ENCODE results near the gene TIMM23.
"Not testable (repeated sequence)": the region's sequence is repeated elsewhere in the genome, so short reads cannot be mapped to it uniquely, and the experiment has no call there.

TIMM23 gene, protein sequence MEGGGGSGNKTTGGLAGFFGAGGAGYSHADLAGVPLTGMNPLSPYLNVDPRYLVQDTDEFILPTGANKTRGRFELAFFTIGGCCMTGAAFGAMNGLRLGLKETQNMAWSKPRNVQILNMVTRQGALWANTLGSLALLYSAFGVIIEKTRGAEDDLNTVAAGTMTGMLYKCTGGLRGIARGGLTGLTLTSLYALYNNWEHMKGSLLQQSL

DNA sequence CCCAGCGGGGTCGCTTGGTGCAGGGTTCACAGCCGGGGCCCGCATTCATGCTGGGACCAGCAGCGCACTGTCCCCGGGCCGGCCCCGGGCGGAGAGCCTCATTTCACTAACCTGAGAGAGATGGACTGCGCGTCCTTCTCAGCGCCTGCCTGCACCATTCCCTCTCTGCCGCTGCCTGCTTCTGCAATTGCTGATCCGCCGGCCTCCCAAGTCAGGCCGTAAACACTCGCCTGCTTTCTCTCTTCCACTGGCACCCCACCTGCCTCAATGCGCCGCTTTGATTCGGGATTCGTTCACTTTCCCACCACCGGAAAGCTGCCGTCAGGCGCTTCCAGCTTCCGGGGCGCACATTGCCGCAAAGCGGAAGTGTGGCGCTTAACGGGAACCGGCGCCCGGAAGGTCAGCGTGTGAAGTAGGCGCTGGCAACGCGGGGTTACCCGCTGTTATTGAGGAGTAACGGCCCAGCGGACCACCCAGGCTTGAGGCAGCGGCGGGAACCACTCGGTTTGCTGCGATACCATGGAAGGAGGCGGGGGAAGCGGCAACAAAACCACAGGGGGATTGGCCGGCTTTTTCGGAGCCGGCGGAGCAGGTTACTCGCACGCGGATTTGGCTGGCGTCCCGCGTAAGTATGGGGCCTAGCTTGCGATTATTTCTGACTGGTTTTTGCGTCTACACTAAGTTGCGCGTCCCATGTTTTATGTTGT lies at the start of gene TIMM23:
TIMM23 (plus strand) TSS at position 384 of the 707 bp plus-strand sequence; CDS start at position 520, 136 bp downstream.
- not testable (repeated sequence) for H3K4me1 ChIP-seq (ENCODE audit: control insufficient read depth, insufficient read depth, low read length); H3K36me3 ChIP-seq (ENCODE audit: control insufficient read depth, insufficient read depth, low read length); H3K9me3 ChIP-seq (ENCODE audit: control insufficient read depth, insufficient read depth, low read length); H3K27me3 ChIP-seq (ENCODE audit: control insufficient read depth, insufficient read depth, low read length)
- Histone ChIP-seq H3K27ac (ENCODE audit: low read depth, low read length) (peak within 1 kb of the TSS; percentile 84), H3K4me3 (ENCODE audit: low read depth, low read length) (peak within 1 kb of the TSS; percentile 84), H3K9ac (ENCODE audit: low read depth, low read length) (peak within 1 kb of the TSS; percentile 90)

DNA sequence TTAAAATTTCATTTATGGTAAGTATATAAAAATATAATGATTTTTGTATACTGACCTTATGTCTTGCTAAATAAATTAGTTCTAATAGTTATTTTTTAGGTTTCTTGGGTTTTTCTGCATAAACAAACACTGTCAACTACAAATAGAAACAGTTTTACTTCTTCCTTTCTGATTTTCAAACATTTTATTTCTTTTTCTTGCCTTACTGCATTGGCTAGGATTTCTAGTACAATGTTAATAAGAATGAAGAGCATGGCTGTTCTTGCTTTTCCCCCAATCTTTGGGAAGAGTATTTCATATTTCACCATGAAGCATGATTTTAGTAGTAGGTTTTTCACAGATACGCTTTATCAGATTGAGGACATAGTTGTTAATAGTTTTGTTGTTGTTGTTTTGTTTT lies 45.5 kb upstream of the TIMM23 start:
- H3K36me3 ChIP-seq (ENCODE audit: control insufficient read depth, insufficient read depth, low read length); H3K9me3 ChIP-seq (ENCODE audit: control insufficient read depth, insufficient read depth, low read length); H3K4me1 ChIP-seq (ENCODE audit: control insufficient read depth, insufficient read depth, low read length); H3K4me3 ChIP-seq (ENCODE audit: low read depth, low read length); H3K27ac ChIP-seq (ENCODE audit: low read depth, low read length); H3K9ac ChIP-seq (ENCODE audit: low read depth, low read length); H3K27me3 ChIP-seq (ENCODE audit: control insufficient read depth, insufficient read depth, low read length): not testable (repeated sequence)

DNA sequence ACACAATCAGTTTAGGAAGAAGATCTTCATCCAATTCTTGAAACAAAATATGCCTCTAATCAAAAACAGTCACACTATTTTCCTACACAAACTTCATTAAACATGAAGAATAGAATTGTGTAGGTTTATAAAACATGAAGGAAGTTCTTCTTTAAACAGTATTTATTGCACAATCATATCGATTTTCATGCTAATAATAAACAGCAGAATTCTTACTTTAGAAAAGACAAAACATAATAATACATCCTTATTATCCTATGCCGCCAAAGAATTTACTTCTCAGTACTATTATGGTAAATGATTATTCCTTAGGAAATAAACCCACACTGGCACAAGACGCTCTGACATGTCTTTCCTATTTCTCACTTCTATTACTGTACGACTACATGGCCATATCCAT lies 41.0 kb upstream of the TIMM23 start:
- not testable (repeated sequence) for H3K9me3 ChIP-seq (ENCODE audit: control insufficient read depth, insufficient read depth, low read length); H3K27me3 ChIP-seq (ENCODE audit: control insufficient read depth, insufficient read depth, low read length); H3K36me3 ChIP-seq (ENCODE audit: control insufficient read depth, insufficient read depth, low read length); H3K4me3 ChIP-seq (ENCODE audit: low read depth, low read length); H3K27ac ChIP-seq (ENCODE audit: low read depth, low read length); H3K4me1 ChIP-seq (ENCODE audit: control insufficient read depth, insufficient read depth, low read length); H3K9ac ChIP-seq (ENCODE audit: low read depth, low read length)

DNA sequence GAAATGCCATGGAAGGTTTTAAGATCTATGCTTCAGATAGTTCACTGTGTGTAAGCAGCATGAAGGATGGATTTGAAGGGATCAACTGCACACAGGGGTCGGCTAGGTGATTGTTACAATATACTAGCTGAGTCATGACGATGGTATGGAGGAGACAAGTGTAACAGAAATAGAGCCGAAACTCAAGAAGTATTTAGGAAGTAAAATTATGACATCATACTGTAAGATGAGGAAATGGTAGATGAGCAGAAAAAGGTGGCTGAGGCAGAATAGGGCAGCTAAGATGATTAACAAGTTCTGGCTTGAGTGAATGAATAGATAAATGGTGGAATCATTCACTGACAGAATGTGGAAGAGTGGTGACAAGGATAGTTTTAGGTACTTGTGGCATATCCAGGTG lies 37.5 kb upstream of the TIMM23 start:
- not testable (repeated sequence) for H3K9ac ChIP-seq (ENCODE audit: low read depth, low read length); H3K9me3 ChIP-seq (ENCODE audit: control insufficient read depth, insufficient read depth, low read length); H3K27me3 ChIP-seq (ENCODE audit: control insufficient read depth, insufficient read depth, low read length); H3K27ac ChIP-seq (ENCODE audit: low read depth, low read length); H3K4me1 ChIP-seq (ENCODE audit: control insufficient read depth, insufficient read depth, low read length); H3K4me3 ChIP-seq (ENCODE audit: low read depth, low read length); H3K36me3 ChIP-seq (ENCODE audit: control insufficient read depth, insufficient read depth, low read length)

DNA sequence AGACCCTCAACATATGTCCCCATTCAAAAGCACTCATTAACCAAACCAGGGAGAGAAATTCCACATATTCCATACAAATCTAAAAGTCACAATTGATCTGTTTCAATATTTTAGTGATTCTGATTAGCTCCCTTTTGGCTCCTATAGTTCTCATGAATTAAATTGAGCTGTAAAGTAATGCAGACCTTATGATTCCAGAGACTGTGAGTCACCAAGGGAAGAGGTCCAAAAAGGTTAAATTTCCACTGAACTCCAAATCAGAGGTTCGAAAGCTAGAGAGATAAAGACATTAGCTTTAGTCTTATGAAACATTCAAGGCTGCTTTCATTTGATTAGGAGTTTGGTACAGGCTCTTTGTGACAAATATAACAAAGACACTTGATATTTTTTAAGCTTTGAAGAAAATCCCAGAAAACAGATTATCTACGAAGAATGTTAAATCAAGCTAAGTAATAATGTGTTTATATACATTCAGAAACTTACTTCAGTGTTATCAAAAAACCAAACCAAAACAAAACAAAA lies 33.1 kb upstream of the TIMM23 start:
- H3K27ac ChIP-seq (ENCODE audit: low read depth, low read length); H3K9ac ChIP-seq (ENCODE audit: low read depth, low read length); H3K27me3 ChIP-seq (ENCODE audit: control insufficient read depth, insufficient read depth, low read length); H3K4me3 ChIP-seq (ENCODE audit: low read depth, low read length); H3K4me1 ChIP-seq (ENCODE audit: control insufficient read depth, insufficient read depth, low read length); H3K36me3 ChIP-seq (ENCODE audit: control insufficient read depth, insufficient read depth, low read length); H3K9me3 ChIP-seq (ENCODE audit: control insufficient read depth, insufficient read depth, low read length): not testable (repeated sequence)

DNA sequence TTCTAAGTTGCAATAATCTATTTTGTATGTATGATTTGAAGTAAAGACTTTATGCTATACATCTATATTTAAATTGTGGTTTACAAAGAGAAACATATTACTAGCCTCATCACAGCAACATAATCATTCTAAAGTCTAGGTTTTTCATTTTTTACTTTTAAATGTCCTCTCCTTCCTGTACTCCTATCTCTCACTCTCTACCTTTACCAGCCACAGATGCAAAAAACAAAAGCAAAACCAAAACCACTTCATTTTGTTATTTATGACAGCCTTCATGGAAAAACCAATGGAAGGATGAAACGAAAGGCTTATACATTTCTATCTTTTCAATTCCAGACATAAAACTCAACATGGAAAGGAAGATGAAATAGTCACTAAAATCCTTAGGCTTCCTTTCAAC lies 31.1 kb upstream of the TIMM23 start:
- H3K36me3 ChIP-seq (ENCODE audit: control insufficient read depth, insufficient read depth, low read length); H3K9me3 ChIP-seq (ENCODE audit: control insufficient read depth, insufficient read depth, low read length); H3K27ac ChIP-seq (ENCODE audit: low read depth, low read length); H3K27me3 ChIP-seq (ENCODE audit: control insufficient read depth, insufficient read depth, low read length); H3K4me3 ChIP-seq (ENCODE audit: low read depth, low read length); H3K9ac ChIP-seq (ENCODE audit: low read depth, low read length); H3K4me1 ChIP-seq (ENCODE audit: control insufficient read depth, insufficient read depth, low read length): not testable (repeated sequence)

DNA sequence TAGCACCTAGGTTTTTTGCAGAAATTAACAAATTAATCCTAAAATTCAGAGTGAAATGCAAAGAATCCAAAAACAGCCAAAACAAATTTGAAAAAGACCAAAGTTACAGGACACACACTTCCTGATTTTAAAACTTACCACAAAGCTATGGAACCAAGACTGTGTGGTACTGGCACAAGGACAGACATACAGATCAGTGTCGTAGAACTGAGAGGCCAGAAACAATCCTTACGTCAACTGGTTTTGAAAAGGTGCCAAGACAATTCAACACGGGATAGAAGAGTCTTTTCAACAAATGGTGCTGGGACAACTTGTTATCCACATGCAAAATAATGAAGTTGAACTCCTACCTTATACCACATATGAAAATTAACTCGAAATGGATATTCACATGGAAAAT lies 26.8 kb upstream of the TIMM23 start:
- not testable (repeated sequence) for H3K27me3 ChIP-seq (ENCODE audit: control insufficient read depth, insufficient read depth, low read length); H3K9me3 ChIP-seq (ENCODE audit: control insufficient read depth, insufficient read depth, low read length); H3K9ac ChIP-seq (ENCODE audit: low read depth, low read length); H3K4me1 ChIP-seq (ENCODE audit: control insufficient read depth, insufficient read depth, low read length); H3K27ac ChIP-seq (ENCODE audit: low read depth, low read length); H3K4me3 ChIP-seq (ENCODE audit: low read depth, low read length)
- H3K36me3 ChIP-seq (ENCODE audit: control insufficient read depth, insufficient read depth, low read length): peaks cover 16% of the 10 kb centered on the region

DNA sequence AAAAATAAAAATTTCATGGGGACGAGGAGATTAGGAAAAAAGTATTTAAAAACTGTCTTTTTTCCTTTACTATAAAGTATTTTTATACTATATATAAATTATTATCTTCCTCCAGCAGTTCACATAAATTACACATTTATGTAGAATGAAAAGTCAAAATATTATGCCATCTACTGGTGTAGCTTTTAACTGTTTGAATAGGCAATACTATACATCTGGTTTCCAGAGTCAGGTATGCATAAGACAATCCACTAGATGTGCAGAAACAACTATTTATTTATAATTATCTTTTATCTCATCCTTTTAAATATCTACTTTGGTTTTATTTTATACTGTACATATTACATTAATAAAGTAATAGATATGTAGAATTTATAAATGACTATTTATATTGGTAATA lies 24.9 kb upstream of the TIMM23 start:
- H3K27ac ChIP-seq (ENCODE audit: low read depth, low read length); H3K27me3 ChIP-seq (ENCODE audit: control insufficient read depth, insufficient read depth, low read length); H3K9me3 ChIP-seq (ENCODE audit: control insufficient read depth, insufficient read depth, low read length); H3K4me1 ChIP-seq (ENCODE audit: control insufficient read depth, insufficient read depth, low read length); H3K9ac ChIP-seq (ENCODE audit: low read depth, low read length); H3K4me3 ChIP-seq (ENCODE audit: low read depth, low read length): not testable (repeated sequence)
- peaks cover 16% of the 10 kb centered on the region for H3K36me3 ChIP-seq (ENCODE audit: control insufficient read depth, insufficient read depth, low read length)

DNA sequence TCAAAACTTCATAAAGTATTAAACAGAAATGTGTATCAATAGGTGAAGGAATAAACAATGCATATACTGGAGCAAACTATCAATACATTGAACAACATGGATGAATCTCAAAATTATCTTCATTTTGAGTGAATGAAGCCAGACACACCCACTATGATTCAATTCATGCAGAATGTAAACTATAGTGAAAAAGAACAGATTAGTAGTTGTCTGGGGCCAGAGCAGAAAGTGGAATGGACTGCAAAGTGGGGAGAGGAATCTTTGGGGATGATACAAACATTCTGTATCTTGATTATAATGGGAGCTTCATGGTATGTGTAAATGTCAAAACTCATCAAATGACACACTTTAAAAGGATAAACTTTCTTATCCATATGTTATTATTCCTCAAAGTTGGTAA lies 23.5 kb upstream of the TIMM23 start:
- peaks cover 21% of the 10 kb centered on the region for H3K36me3 ChIP-seq (ENCODE audit: control insufficient read depth, insufficient read depth, low read length)
- H3K9me3 ChIP-seq (ENCODE audit: control insufficient read depth, insufficient read depth, low read length); H3K9ac ChIP-seq (ENCODE audit: low read depth, low read length); H3K4me3 ChIP-seq (ENCODE audit: low read depth, low read length); H3K27ac ChIP-seq (ENCODE audit: low read depth, low read length); H3K4me1 ChIP-seq (ENCODE audit: control insufficient read depth, insufficient read depth, low read length); H3K27me3 ChIP-seq (ENCODE audit: control insufficient read depth, insufficient read depth, low read length): not testable (repeated sequence)

DNA sequence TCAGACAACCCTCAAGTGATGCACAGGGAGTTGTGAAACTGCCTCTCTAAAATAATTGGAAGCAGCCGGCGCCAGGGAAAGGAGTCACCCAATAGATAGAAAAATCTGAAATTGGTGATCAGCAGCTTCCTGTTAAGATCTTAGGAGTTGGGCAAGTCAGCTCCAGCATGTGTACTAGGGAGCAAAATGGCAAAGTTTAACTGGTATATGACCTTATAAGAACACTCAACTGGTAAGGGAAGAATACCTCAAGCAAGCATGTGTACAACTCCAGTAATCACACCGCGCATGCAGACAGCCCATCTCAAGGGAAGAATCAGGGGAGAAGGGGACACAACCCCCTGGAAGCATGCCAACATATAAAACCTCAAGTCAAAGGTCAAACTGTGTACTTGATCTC lies 17.9 kb upstream of the TIMM23 start:
- not testable (repeated sequence) for H3K4me1 ChIP-seq (ENCODE audit: control insufficient read depth, insufficient read depth, low read length); H3K27ac ChIP-seq (ENCODE audit: low read depth, low read length); H3K27me3 ChIP-seq (ENCODE audit: control insufficient read depth, insufficient read depth, low read length); H3K36me3 ChIP-seq (ENCODE audit: control insufficient read depth, insufficient read depth, low read length); H3K4me3 ChIP-seq (ENCODE audit: low read depth, low read length); H3K9ac ChIP-seq (ENCODE audit: low read depth, low read length); H3K9me3 ChIP-seq (ENCODE audit: control insufficient read depth, insufficient read depth, low read length)

DNA sequence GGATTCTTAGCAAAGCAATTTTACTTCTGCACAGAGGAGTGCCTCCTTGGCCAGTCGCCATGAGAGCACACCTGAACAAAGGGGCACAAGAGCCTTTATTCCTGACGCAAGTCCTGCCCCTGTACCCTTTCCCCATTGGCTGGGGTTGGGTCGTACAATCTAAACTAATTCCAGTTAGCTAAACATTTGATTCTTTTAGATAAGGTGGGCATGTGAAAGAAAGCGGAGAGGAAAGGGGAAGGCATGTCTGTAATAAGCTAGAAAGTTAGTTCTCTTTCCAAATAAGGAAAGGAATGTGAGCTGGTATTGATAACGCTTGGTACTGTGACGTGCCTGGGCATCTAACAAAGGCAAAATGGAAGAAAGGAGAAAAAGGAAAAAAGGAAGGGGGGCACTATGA lies 15.7 kb upstream of the TIMM23 start:
- H3K4me1 ChIP-seq (ENCODE audit: control insufficient read depth, insufficient read depth, low read length); H3K9ac ChIP-seq (ENCODE audit: low read depth, low read length); H3K27me3 ChIP-seq (ENCODE audit: control insufficient read depth, insufficient read depth, low read length); H3K4me3 ChIP-seq (ENCODE audit: low read depth, low read length); H3K9me3 ChIP-seq (ENCODE audit: control insufficient read depth, insufficient read depth, low read length); H3K36me3 ChIP-seq (ENCODE audit: control insufficient read depth, insufficient read depth, low read length): not testable (repeated sequence)
- peak overlapping the region; percentile 51 for H3K27ac ChIP-seq (ENCODE audit: low read depth, low read length)
